HG02588 (cell line): ENCODE data around the gene CNTNAP1.
"Not testable (repeated sequence)": the region's sequence is repeated elsewhere in the genome, so short reads cannot be mapped to it uniquely, and the experiment has no call there.

Source experiments
- ATAC-seq: cut with Tn5 transposase; IDR thresholded peaks from one replicate; pipeline ENCODE4 v1.9.1; 2021; ENCODE audit warnings: mild to moderate bottlenecking, moderate library complexity; ENCODE audit not compliant: unreplicated experiment

CNTNAP1 gene

GRCh38 chr17:42681976-42682721 is at the start of gene CNTNAP1:
Gene CNTNAP1, plus strand, starts transcription at chr17:42682531. Its CDS starts 299 bp downstream, at chr17:42682830.
- ATAC-seq: no peak

GRCh38 chr17:42632949-42633444 is 49.3 kb upstream of the CNTNAP1 start:
- no peak for ATAC-seq

DNA sequence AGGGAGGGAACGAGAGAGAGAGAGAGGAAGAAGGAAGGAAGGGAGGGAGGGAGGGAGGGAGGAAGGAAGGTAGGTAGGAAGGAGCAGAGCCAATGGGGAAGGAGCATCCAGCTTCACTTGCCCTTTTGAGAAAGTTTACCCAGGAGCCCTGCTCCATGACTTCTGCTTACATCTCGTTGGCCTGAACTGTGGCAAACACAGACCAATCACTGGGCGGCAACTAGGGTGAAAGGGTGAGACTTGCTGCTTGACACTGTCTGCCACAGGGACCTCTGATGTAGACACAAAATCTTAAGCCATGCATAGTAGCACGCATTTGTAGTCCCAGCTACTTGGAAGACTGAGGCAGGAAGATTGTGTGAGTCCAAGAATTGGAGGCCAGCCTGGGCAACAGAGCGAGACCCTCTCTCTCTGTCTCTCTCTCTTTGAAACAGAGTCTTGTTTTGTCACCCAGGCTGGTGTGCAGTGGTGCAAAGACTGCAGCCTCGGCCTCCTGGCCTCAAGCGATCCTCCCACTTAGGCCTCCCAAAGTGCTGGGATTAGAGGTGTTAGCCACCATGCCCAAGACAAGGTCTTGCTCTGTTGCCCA is 42.7 kb upstream of the CNTNAP1 start:
- no peak for ATAC-seq

DNA sequence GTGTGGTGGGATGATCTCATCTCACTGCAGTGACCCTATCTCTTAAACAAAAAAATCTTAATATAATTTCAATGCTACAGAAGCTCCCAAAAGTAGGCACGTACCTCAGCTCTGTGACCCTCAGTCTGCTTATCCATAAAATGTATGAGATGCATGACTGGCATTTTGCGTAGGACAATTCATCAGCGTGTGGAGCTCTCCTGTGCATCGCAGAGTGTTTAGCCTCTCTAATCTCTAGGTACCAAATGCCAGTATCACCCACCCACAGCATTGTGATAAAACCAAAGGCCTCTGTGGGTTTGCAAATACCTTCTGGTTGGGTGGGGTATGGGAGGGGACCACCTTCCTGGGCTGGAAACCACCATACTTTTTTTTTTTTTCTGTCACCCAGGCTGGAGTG is 42.2 kb upstream of the CNTNAP1 start:
- no peak for ATAC-seq

- ATAC-seq: no peak
Observed at GRCh38 chr17:42642336-42642735, 40.0 kb upstream of the CNTNAP1 start.

- no peak for ATAC-seq
Observed at GRCh38 chr17:42647778-42648177, 34.6 kb upstream of the CNTNAP1 start.

DNA sequence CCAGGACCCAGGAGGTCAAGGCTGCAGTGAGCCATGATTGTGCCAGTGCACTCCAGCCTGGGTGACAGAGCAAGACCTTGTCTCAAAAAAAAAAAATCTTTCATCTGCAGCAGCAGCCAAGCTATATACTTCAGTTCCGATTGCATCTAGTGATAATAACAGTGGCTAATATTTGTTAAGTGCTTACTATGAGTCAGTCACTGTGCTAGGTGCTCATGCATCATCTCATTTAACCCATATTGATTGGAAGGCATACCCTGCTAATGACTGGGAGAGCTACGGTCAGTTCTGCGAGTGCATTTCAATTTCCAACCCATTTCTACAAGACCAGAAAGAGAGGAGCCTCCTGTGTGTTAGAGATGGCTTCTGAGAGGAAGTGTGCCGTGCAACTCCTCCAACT is 30.9 kb upstream of the CNTNAP1 start:
- ATAC-seq: no peak

- ATAC-seq: no peak
Observed at GRCh38 chr17:42653179-42654124, 28.9 kb upstream of the CNTNAP1 start.

DNA sequence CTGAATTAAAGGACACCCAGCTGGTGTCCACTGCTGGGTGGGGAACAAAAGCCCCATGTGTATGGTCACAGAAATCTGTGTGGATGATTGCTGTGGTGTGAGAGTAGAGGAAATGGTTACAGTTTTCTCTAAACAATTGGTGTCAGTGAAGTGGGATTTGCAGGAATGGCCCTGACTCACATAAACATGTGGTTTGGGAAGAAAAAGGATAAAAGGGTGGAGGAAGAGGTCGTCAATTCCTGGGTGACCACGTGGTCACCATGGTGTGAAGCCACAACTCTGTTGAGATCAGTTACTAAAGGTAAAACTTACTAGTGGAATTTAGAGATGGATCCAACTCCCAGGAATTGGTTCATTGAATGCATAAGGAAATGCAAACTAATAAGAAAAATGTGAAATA is 26.8 kb upstream of the CNTNAP1 start:
- no peak for ATAC-seq

GRCh38 chr17:42657824-42658588 is 24.3 kb upstream of the CNTNAP1 start:
- no peak for ATAC-seq

DNA sequence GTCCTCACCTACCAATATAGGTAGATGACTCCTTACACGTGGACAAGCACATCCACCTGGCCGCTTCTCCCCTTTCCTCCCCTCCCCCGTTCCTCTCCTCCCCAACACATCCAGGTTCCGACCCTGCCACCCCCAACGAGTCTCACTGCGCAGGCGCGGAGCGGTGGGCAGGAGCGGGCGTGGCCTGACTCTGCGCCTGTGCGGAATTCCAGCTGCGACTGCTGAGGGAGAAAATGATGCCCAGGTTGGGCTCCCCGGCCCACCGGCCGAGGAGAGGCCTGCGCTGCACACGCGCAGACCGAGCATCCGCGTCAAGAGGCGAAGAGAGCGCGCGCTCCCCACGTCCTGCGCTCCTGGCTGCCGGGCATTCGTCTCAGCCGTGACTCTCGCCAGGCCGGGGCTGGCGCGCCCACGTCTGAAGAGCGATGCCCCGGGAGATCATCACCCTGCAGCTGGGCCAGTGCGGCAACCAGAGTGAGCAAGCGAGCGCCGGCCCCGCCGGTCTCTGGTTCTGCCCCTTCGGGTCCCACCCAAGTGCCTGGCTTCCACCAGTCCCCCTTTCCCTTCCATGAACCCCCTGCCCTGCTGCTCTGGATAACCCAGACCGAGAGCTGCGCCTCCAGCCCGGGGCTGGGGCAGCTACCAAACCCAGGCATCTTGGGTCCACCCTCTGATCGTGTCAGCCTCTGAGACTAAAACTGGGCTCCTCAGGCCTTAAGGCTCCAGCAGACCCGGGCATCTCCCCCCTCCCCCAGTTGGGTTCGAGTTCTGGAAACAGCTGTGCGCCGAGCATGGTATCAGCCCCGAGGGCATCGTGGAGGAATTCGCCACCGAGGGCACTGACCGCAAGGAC is 23.0 kb upstream of the CNTNAP1 start, which contains the start of gene TUBG2:
TUBG2 (plus strand) TSS at position 206 of the 853 bp plus-strand sequence; CDS start at position 426, 220 bp downstream.
- ATAC-seq: no peak

- not testable (repeated sequence) for ATAC-seq
Observed at GRCh38 chr17:42659932-42660274, 22.4 kb upstream of the CNTNAP1 start.

GRCh38 chr17:42660692-42661345 is 21.5 kb upstream of the CNTNAP1 start:
- no peak for ATAC-seq

DNA sequence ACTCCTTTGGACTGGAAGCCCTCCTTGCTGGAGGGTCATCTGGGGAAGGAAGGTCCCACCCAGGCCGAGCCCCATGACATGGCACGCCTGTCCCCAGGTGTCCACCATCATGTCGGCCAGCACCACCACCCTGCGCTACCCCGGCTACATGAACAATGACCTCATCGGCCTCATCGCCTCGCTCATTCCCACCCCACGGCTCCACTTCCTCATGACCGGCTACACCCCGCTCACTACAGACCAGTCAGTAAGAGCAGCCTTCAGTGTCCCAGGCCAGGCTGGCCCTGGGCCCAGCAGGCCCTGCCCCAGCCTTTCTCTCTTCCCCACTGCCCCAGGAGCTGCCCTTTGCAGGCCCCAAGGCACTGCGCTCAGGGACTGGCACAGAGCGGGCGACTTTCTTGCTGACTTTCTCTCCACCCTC is 16.7 kb upstream of the CNTNAP1 start:
- ATAC-seq: no peak

GRCh38 chr17:42666126-42666525 is 16.2 kb upstream of the CNTNAP1 start:
- ATAC-seq: not testable (repeated sequence)

DNA sequence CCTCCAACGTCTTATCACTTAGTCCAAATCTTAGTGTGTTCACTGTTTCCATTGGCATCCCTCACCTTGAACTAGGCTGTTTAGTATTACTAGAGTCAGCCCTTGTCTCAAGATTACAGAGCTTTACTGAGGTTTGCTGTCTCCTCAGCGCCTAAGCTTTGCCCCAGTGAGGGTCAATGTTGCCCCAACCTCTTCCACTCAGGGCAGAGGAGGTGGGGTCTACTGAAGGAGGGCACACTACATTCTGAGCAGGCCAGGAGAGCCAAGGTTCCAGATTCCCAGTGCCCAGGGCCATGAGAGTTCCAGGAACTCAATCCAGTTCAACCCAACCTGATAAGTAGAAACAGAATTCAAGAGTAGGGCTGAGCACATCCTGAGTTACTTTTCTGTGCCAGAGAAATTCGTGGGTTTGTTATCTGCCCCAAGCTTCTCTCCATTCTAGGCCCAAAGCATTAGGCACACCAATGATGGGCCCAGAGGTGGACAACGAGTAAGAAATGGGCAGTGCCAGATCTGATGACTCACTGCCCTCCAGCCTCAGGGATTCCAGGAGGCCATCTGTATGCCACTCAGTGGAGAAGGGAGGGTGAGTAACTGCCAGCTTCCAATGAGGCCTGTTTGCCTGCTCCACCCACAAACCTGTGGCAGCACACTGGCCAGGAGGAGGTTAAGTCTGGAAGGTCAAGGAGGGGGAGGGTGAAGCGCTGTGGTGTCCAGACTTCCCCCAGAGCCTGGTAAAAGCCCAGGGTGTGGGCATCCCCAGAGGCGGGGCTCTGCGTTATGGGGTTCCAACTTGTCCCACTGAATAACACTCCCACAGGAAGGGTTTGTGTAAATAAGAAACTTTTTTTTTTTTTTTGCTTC is 15.0 kb upstream of the CNTNAP1 start:
- no peak for ATAC-seq

DNA sequence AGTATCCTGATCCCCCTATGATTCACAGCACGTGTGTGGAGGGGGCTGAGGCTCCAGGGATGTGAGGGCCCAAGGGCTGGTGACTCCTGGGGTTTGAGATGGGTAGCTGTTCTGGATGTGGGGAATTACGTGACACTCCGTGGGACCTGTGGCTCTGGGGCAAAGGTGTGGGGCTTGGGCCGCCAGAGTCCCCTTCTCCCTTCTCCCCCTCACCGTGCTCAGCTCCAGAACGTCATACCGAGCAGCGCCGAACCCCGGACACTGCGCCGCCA is 12.7 kb upstream of the CNTNAP1 start:
- no peak for ATAC-seq

DNA sequence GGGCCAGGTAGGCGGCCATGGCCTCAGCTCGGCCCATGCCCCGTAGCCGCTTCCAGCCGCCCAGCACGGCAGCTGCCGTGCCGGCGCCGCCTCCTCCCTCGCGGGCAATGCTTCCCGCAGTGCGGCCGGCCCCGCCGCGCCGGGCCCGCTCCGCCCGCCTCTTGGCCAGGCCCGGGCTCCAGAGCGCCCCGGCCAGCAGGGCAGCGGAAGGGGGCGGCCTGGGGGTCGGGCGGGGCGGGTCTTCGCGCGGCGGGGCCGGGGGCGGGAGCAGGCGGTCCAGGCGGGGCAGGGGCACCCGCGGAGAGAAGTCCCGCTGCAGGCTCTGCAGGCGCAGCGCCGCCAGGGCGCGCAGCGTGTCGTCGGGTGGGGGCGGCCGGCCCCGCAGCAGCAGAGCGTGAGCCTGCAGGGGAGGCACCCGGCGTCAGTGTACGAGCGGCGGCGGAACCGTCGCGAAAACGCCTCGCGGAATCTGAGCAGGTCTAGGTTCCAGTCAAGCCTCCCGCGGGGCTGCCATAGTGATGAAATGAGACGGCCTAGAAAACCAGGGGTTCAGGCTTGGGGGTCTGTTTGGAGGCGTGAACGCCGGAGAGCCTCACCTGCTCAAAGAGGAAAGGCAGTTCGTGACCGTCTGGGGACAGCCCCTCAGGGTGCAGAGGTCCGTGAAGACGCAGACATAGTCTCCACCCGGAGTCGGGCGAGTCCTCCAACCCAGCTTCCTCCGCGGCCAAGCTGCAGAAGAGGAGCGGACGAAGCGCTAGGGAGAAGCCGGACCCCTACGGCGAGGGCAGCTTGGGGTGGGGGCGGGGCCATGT is 12.1 kb upstream of the CNTNAP1 start:
- ATAC-seq: no peak
